ENCODE data around the gene PTH2R. TPM values are rescaled to one million over a fixed set of nuclear protein-coding genes. Genes with fewer than 3 reads are reported as not detected.
"Not testable (repeated sequence)": the region's sequence is repeated elsewhere in the genome, so short reads cannot be mapped to it uniquely, and the experiment has no call there.

The PTH2R gene
- polyA plus RNA-seq, 3 donors from 2014 or later, result 0.07 TPM; not detected in 2

DNA sequence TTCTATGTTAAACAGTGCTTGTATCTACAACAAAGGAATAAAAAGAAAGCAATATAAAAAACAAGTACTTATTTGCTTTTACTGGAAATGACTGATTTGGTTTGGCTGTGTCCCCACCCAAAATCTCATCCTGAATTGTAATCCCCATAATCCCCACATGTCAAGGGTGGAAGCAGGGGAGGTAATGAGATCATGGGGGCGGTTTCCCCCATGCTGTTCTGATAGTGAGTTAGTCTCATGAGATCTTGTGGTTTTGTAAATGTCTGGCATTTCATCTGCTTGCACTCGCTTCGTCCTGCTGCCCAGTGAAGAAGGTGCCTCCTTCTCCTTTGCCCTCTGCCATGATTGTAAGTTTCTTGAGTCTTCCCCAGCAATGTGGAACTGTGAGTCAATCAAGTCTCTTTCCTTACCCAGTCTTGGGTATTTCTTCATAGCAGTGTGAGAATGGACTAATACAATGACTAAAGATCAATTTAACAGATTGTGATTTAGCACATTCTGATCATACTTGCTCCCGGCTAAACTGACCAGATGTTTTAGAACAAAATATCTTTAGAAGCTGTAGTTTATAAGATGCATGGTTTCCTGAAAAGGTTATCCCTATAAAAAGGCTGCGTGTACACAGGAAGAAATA, 19.9 kb downstream of the PTH2R start:
- Mint-ChIP-seq H3K9me3 (peaks cover 0 to 2% (median 0%) of the 10 kb centered on the region in 6 donors), H3K36me3 (peaks cover 0 to 4% (median 0%) of the 10 kb centered on the region in 3 donors), H3K4me3 (no peak overlapping the region), H3K4me1 (no peaks in the 10 kb centered on the region), H3K27ac (no peak overlapping the region), H3K27me3 (ENCODE audit: low read depth in 3 of 3) (no peaks in the 10 kb centered on the region)
- no peak for DNase-seq

DNA sequence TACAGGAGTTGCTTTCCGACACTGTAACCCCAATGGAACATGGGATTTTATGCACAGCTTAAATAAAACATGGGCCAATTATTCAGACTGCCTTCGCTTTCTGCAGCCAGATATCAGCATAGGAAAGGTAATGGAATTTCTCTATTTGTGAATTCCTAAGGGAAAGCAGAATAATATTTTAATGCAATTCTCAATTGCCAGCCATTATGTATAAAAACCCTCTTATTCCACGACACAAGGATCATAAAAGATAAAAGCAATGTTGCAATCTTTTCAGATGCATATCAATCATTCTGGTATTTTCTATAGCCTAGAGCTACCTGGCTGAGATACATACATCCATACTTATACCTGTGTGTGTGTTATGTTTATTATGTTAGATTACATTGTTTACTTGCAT, 31.2 kb downstream of the PTH2R start:
- H3K9me3 Mint-ChIP-seq, result peaks cover 0 to 2% (median 0%) of the 10 kb centered on the region in 6 donors
- H3K4me3 Mint-ChIP-seq, result no peak overlapping the region
- peaks cover 0 to 8% (median 4%) of the 10 kb centered on the region in 3 donors for H3K27me3 Mint-ChIP-seq (ENCODE audit: low read depth in 3 of 3)
- peaks cover 0 to 3% (median 0%) of the 10 kb centered on the region in 3 donors for H3K36me3 Mint-ChIP-seq
- DNase-seq, result no peak
- H3K4me1 Mint-ChIP-seq, result no peaks in the 10 kb centered on the region
- H3K27ac Mint-ChIP-seq, result no peak overlapping the region

DNA sequence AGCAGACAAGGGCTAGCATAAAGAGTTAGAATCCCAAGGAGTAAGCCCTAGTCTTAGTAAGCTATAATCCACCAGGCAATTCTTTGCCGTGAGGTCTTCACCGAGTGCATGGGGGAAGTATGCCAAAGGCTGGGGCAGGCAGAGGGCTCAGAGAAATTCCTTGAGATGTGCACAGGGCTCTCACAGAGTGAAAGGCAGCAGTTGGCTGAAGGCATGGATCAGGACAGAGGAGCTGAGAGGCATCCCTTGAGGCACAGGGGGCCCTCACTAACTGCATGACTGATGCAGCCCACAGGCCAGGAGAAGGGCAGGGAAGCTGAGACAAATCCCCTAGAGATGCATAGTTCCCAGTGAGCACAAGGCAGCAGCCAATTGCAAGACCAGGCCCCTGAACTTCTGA, 34.1 kb downstream of the PTH2R start:
- Mint-ChIP-seq H3K27me3 (ENCODE audit: low read depth in 3 of 3) (peaks cover 0 to 3% (median 2%) of the 10 kb centered on the region in 3 donors), H3K36me3 (no peaks in the 10 kb centered on the region), H3K27ac (no peak overlapping the region), H3K9me3 (no peaks in the 10 kb centered on the region), H3K4me3 (no peak overlapping the region), H3K4me1 (no peaks in the 10 kb centered on the region)
- DNase-seq, result no peak

DNA sequence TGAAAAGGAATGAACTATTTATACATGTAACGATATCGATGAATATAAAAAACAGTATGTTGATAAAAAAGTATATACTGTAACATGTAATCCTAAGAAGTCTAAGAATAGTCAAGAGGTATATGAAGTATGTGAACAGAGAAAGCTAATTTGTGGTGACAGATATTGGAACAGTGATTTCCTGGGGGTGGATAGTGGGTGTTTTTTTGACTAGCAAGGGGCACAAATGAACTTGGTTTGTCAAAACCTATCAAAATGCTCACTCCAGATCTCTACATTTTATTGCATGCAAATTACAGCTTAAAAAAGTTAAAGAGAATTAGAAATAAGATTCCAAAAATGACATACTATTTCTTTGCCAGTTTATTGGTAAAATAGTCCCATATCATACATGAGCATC, 35.4 kb downstream of the PTH2R start:
- Mint-ChIP-seq H3K9me3 (no peaks in the 10 kb centered on the region), H3K36me3 (no peaks in the 10 kb centered on the region), H3K27ac (no peak overlapping the region), H3K27me3 (ENCODE audit: low read depth in 3 of 3) (peaks cover 0 to 3% (median 0%) of the 10 kb centered on the region in 3 donors), H3K4me1 (no peaks in the 10 kb centered on the region), H3K4me3 (no peak overlapping the region)
- no peak for DNase-seq

DNA sequence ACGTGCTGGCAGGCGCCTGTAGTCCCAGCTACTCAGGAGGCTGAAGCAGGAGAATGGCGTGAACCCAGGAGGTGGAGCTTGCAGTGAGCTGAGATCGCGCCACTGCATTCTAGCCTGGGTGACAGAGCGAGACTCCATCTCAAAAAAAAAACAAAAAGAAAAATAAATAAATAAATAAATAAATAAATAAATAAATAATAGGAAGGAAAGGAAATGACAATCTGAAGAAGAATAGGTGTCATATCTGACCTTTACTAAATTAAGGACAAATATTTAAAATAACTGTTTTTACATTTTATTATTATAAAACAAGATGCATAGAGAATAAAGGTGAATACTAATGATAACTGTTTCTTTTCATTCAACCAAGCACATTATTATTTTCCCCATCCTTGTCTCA, 40.9 kb downstream of the PTH2R start:
- H3K4me3 Mint-ChIP-seq; H3K27me3 Mint-ChIP-seq (ENCODE audit: low read depth in 3 of 3): not testable (repeated sequence)

DNA sequence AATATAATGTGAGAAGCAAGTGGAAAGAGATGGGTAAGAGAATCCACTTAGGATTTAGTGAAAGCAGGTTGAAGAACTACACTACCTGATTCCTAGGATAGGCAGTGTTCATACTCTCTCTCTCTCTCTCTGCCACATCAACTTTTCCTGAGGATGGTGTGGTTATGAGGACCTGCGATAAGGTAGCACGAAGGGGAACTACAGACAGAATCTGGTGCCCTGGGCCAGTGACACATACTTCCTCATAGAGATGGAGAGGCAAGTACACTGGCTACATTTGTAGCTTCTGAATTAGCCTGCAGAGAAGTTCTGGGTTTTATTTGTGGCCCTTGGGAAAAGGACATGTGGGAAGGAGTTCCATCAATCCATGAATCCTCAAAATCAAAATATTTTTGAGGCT, 44.5 kb downstream of the PTH2R start:
- no peaks in the 10 kb centered on the region for H3K36me3 Mint-ChIP-seq
- DNase-seq, result no peak
- H3K27ac Mint-ChIP-seq, result no peak overlapping the region
- H3K4me1 Mint-ChIP-seq, result no peaks in the 10 kb centered on the region
- H3K27me3 Mint-ChIP-seq (ENCODE audit: low read depth in 3 of 3), result peaks cover 0 to 3% (median 1%) of the 10 kb centered on the region in 3 donors
- H3K4me3 Mint-ChIP-seq, result no peak overlapping the region
- H3K9me3 Mint-ChIP-seq, result peaks cover 0 to 3% (median 0%) of the 10 kb centered on the region in 6 donors

More for the DNA sequence above, 40.9 kb downstream of the PTH2R start:
- H3K9me3 Mint-ChIP-seq, H3K4me1 Mint-ChIP-seq, DNase-seq, H3K36me3 Mint-ChIP-seq, H3K27ac Mint-ChIP-seq: not testable (repeated sequence)

DNA sequence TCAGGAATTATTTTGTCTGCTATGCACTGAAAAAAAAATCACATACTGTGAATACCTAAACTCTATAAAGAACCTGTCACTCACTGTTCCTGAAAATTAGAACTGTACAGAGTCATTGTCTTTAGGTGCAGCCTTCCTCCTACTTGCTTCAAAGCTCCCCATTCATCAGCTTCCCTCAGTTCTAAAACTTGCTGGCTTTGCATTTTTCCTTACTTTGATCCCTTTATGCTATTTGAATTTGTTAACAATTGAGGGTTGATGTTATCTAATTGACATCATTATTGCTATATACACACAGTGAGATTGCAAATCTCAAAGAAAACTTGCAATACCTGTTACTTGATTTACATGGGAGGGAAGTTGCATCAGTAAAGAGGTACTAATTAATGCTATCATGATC, 48.3 kb downstream of the PTH2R start:
- Mint-ChIP-seq H3K4me1 (no peaks in the 10 kb centered on the region), H3K27ac (no peak overlapping the region), H3K9me3 (peaks cover 0 to 4% (median 0%) of the 10 kb centered on the region in 6 donors), H3K27me3 (ENCODE audit: low read depth in 3 of 3) (peaks cover 0 to 3% (median 2%) of the 10 kb centered on the region in 3 donors), H3K4me3 (no peak overlapping the region), H3K36me3 (no peaks in the 10 kb centered on the region)
- DNase-seq, result no peak

DNA sequence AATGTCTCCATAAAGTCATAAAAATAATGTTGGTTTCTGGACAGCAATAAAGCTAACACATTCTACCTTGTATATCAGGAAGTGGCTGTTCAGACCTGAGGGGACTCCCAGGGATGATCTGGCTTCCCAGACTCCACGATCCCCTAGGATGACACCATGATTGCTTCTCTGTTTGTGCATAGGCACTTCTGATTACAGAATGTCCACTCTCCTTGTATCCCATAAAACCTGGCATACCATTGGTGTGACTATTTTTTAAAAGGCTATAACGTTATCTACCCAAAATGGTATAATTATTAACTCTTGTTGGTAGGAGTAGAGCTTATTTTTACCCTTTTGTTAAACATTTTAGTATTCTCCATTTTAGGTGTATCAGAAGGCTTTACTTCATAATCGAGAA, 57.1 kb downstream of the PTH2R start:
- H3K4me3 Mint-ChIP-seq, result no peak overlapping the region
- H3K27ac Mint-ChIP-seq, result no peak overlapping the region
- H3K9me3 Mint-ChIP-seq, result peaks cover 0 to 3% (median 0%) of the 10 kb centered on the region in 6 donors
- DNase-seq, result no peak
- H3K4me1 Mint-ChIP-seq, result no peaks in the 10 kb centered on the region
- H3K27me3 Mint-ChIP-seq (ENCODE audit: low read depth in 3 of 3), result peaks cover 0 to 1% (median 0%) of the 10 kb centered on the region in 3 donors
- H3K36me3 Mint-ChIP-seq, result no peaks in the 10 kb centered on the region

DNA sequence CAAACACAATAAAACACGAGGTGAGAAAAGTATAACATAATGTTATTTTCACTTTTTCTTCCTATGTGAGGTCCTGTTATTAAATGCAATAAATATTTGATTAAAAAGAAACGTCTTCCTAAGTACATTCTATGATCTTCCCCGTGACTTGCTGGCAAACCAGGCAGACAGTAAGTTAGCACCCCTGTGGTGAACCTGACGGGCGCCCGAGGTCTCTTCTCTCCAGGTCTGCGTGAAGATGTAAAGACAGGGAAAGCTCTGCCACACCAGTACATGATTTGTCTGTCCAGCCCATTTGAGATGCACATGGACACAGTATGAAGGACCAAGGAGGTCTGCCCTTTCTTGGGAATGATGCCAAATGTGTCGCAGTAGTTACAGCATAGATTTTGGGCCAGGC, 57.6 kb downstream of the PTH2R start:
- peaks cover 0 to 1% (median 0%) of the 10 kb centered on the region in 3 donors for H3K27me3 Mint-ChIP-seq (ENCODE audit: low read depth in 3 of 3)
- no peak overlapping the region for H3K4me3 Mint-ChIP-seq
- DNase-seq, result no peak
- no peaks in the 10 kb centered on the region for H3K4me1 Mint-ChIP-seq
- H3K27ac Mint-ChIP-seq, result no peak overlapping the region
- peaks cover 0 to 2% (median 0%) of the 10 kb centered on the region in 6 donors for H3K9me3 Mint-ChIP-seq
- H3K36me3 Mint-ChIP-seq, result no peaks in the 10 kb centered on the region

DNA sequence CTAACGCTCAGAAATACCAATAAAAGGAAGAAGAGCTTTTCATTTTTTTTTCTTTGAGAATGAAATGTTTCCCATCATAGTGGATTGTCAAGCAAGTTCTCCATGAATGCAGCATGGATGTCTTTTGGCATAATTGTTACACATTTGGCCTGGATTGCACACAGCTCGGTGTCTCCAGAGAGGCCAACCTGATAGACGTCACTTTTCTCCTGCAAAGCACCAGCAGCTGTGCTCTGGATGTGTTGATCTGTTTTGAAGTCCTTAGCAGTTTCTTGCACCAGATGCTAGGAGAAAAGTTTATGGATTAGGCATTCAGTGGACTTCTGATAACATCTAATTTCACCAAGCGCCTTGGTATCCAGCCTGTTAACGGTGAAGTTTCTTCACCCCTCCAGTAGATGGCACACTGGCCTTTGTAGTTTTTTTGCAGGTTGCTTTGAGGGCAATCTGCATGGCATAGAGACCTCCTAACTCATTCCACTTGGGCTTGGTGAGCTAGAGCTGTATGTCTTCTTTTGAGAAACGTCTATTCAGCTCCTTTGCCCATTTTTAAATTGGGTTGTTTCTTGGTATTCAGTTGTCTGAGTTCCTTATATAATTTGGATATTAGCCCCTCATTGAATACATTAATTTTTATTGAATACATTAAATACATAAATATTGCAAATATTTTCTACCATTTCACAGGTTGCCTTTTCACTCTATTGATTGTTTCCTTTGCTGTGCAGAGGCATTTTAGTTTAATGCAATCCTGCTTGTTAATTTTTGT, 59.7 kb downstream of the PTH2R start:
- Mint-ChIP-seq H3K9me3 (peaks cover 0 to 2% (median 0%) of the 10 kb centered on the region in 6 donors), H3K36me3 (no peaks in the 10 kb centered on the region), H3K27me3 (ENCODE audit: low read depth in 3 of 3) (peaks cover 0 to 1% (median 0%) of the 10 kb centered on the region in 3 donors), H3K27ac (no peak overlapping the region), H3K4me3 (no peak overlapping the region), H3K4me1 (no peaks in the 10 kb centered on the region)
- no peak for DNase-seq

DNA sequence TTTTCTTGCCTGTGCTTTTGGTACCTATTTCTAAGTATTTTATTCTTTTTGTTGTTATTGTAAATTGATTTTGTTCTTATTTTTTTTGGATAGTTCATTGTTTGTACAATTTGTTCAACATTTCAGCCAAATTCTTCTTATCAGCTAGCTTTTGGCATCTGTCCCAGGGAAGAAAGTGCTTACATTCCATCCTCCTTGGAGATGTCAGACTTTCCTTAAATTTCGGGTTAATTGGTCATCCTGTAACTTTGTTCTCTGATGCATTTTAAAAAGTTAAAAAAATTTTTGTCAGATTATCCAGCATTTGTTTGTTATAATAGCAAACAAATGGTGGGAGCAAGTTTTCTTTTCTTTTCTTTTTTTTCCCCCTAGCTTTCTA, 60.3 kb downstream of the PTH2R start:
- Mint-ChIP-seq H3K4me1 (no peaks in the 10 kb centered on the region), H3K27ac (no peak overlapping the region), H3K9me3 (peaks cover 0 to 2% (median 0%) of the 10 kb centered on the region in 6 donors), H3K27me3 (ENCODE audit: low read depth in 3 of 3) (peaks cover 0 to 1% (median 0%) of the 10 kb centered on the region in 3 donors), H3K36me3 (no peaks in the 10 kb centered on the region), H3K4me3 (no peak overlapping the region)
- no peak for DNase-seq

DNA sequence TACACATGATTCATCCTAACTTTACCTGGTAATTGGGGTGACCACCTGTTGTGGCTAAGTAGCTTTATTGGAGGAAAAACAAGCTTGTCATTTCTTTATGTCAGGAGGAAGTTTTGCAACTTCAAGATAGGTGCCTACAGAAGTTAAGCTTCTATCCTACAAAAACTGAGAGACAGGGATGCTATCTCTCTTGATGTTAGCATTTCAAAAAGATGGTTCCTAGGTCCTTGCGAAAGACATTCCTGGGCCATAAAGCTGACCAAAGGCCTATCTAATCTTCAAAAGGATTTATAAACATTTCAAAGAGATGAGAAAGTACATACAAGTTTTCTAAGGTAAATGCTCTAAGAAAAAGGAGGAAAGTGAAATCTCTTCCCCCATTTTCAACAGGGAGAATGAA, 61.0 kb downstream of the PTH2R start:
- Mint-ChIP-seq H3K27ac (no peak overlapping the region), H3K27me3 (ENCODE audit: low read depth in 3 of 3) (no peaks in the 10 kb centered on the region), H3K9me3 (peaks cover 0 to 2% (median 0%) of the 10 kb centered on the region in 6 donors), H3K4me3 (no peak overlapping the region), H3K36me3 (no peaks in the 10 kb centered on the region), H3K4me1 (no peaks in the 10 kb centered on the region)
- no peak for DNase-seq

DNA sequence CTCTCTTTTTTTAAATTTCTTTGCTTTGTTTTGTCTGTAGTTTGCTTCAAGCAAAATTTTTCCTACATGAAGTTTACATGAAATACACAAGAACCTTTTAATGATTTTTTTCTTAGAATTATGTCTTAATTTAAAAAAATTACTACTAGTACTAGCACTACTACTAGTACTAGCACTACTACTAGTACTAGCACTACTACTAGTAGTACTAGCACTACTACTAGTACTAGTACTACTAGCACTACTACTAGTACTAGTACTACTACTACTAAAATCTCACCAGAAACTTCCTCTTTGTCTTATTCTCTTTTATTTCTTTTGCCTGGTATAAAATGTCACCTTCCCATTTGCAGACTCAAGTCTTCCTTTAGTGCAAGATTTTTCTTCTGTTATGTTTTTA, 71.1 kb downstream of the PTH2R start:
- Mint-ChIP-seq H3K27ac (no peak overlapping the region), H3K36me3 (peaks cover 0 to 6% (median 3%) of the 10 kb centered on the region in 3 donors), H3K9me3 (peaks cover 3 to 18% (median 8%) of the 10 kb centered on the region in 6 donors), H3K4me3 (no peak overlapping the region), H3K27me3 (ENCODE audit: low read depth in 3 of 3) (peaks cover 0 to 1% (median 0%) of the 10 kb centered on the region in 3 donors), H3K4me1 (no peaks in the 10 kb centered on the region)
- no peak for DNase-seq

DNA sequence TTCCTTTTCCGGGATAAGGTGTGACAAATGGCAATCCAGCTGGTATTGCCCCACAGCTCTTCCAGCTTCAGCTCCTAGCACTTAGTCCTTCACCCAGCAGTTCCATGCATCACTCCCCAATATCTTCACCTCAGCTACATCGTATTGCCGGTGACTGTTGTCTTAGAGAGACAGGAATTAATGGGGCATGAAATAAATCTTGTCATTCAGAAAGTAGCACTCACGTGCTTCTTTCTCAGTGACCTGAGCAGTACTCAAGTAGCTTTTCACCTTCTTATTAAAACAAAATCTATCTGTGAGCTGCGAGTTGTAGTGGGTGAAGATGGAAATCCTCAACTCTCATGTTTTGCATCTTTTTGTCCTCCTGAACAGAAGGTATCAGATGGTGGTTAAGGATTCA, 72.8 kb downstream of the PTH2R start:
- Mint-ChIP-seq H3K4me1 (no peaks in the 10 kb centered on the region), H3K4me3 (no peak overlapping the region), H3K9me3 (peaks cover 3 to 23% (median 10%) of the 10 kb centered on the region in 6 donors), H3K27ac (no peak overlapping the region), H3K27me3 (ENCODE audit: low read depth in 3 of 3) (peaks cover 0 to 1% (median 0%) of the 10 kb centered on the region in 3 donors), H3K36me3 (peaks cover 3 to 6% (median 3%) of the 10 kb centered on the region in 3 donors)
- DNase-seq, result no peak

Data from immature natural killer cell (primary cell).